Thymus (tissue), 11 donors: ENCODE measurements around the gene ANKS1B. TPM values are rescaled to one million over a fixed set of nuclear protein-coding genes. Genes with fewer than 3 reads are reported as not detected.
A peak's percentile ranks its signal among the peaks of the same experiment; 100 is the strongest.

Experiments used
- DNase-seq, 9 donors: peaks; one replicate each; pipeline ENCODE4 v3.0.0-alpha.2; 2013; ENCODE audit warnings: low spot score in 9 of 9, low read depth in 6 of 9, missing footprints in 1 of 9
- H3K27ac ChIP-seq, 2 donors: one replicate each; pipeline ENCODE4 v1.5.1; 2013; ENCODE audit warnings: control low read depth in 1 of 2, low read depth in 1 of 2, low read length in 1 of 2, mild to moderate bottlenecking in 1 of 2, moderate library complexity in 1 of 2
- H3K27me3 ChIP-seq, 2 donors: one replicate each; pipeline ENCODE4 v1.5.1; 2013; ENCODE audit warnings: low read length in 1 of 2; ENCODE audit not compliant: control insufficient read depth in 2 of 2, insufficient read depth in 1 of 2
- H3K36me3 ChIP-seq, 2 donors: one replicate each; pipeline ENCODE4 v1.5.1; 2013; ENCODE audit warnings: low read length in 1 of 2, mild to moderate bottlenecking in 1 of 2, moderate library complexity in 1 of 2; ENCODE audit not compliant: control insufficient read depth in 2 of 2, insufficient read depth in 2 of 2
- H3K4me1 ChIP-seq, 2 donors: one replicate each; pipeline ENCODE4 v1.5.1; 2013; ENCODE audit warnings: low read length in 2 of 2; ENCODE audit not compliant: control insufficient read depth in 2 of 2, insufficient read depth in 2 of 2
- H3K4me3 ChIP-seq, 2 donors: one replicate each; pipeline ENCODE4 v1.5.1; 2013; ENCODE audit warnings: low read length in 2 of 2, control low read depth in 1 of 2, mild to moderate bottlenecking in 1 of 2
- H3K9me3 ChIP-seq, 2 donors: one replicate each; pipeline ENCODE4 v1.5.1; 2013; ENCODE audit warnings: low read length in 1 of 2, mild to moderate bottlenecking in 1 of 2; ENCODE audit not compliant: control insufficient read depth in 2 of 2, insufficient read depth in 1 of 2
- WGBS: extraction: QIAGEN DNeasy Blood & Tissue Kit; methylation state at CpG from one replicate; pipeline ENCODE4 v1.1.7; 2013; 5-methylcytosine and 5-hydroxymethylcytosine counted together
- polyA plus RNA-seq: library from polyadenylated mRNA; stranded (reverse); fragments of 200-250 nt; gene quantifications from one replicate; pipeline ENCODE4 v1.2.3, GENCODE V29; 2013
- total RNA-seq: library from RNA; stranded (reverse); fragments of 120-200 nt; gene quantifications from one replicate; pipeline ENCODE4 v1.2.4, GENCODE V29; 2013
- donor health status: healthy.

The ANKS1B gene
- total and polyA plus RNA-seq, 2 donors = 3.5 to 4.9 TPM

- no peak overlapping the region for H3K27ac ChIP-seq
- WGBS = 81% methylated on average over 5 of the region's 5 CpGs
- H3K36me3 ChIP-seq = no peaks in the 10 kb centered on the region
- no peaks in the 10 kb centered on the region for H3K27me3 ChIP-seq
- H3K9me3 ChIP-seq = peaks cover 0 to 5% of the 10 kb centered on the region in 2 donors
- H3K4me1 ChIP-seq = no peaks in the 10 kb centered on the region
- no peak overlapping the region for H3K4me3 ChIP-seq
- DNase-seq = no peak
Observed at GRCh38 chr12:99213047-99213446, 771.7 kb downstream of the ANKS1B start.

- H3K4me1 ChIP-seq = no peaks in the 10 kb centered on the region
- peaks cover 0 to 5% of the 10 kb centered on the region in 2 donors for H3K9me3 ChIP-seq
- no peak overlapping the region for H3K4me3 ChIP-seq
- no peak overlapping the region for H3K27ac ChIP-seq
- no peak for DNase-seq
- 80% methylated on average over 2 of the region's 2 CpGs for WGBS
- H3K36me3 ChIP-seq = no peaks in the 10 kb centered on the region
- H3K27me3 ChIP-seq = no peaks in the 10 kb centered on the region
Observed at GRCh38 chr12:99212275-99212674, 772.5 kb downstream of the ANKS1B start.

- H3K4me3 ChIP-seq = no peak overlapping the region
- H3K27me3 ChIP-seq = no peaks in the 10 kb centered on the region
- no peaks in the 10 kb centered on the region for H3K9me3 ChIP-seq
- no peaks in the 10 kb centered on the region for H3K36me3 ChIP-seq
- no peak overlapping the region for H3K27ac ChIP-seq
- DNase-seq = no peak
- H3K4me1 ChIP-seq = no peaks in the 10 kb centered on the region
- WGBS = 95% methylated on average over 1 of the region's 1 CpG
Observed at GRCh38 chr12:99205111-99205510, 779.6 kb downstream of the ANKS1B start.

- H3K4me3 ChIP-seq = no peak overlapping the region
- DNase-seq = no peak
- H3K4me1 ChIP-seq = no peaks in the 10 kb centered on the region
- WGBS = 91% methylated on average over 3 of the region's 3 CpGs
- H3K36me3 ChIP-seq = no peaks in the 10 kb centered on the region
- no peak overlapping the region for H3K27ac ChIP-seq
- no peaks in the 10 kb centered on the region for H3K9me3 ChIP-seq
- no peaks in the 10 kb centered on the region for H3K27me3 ChIP-seq
Observed at GRCh38 chr12:99201906-99202645, 782.7 kb downstream of the ANKS1B start.

GRCh38 chr12:99200711-99201384 is 783.9 kb downstream of the ANKS1B start:
- Histone ChIP-seq H3K4me3 (no peak overlapping the region), H3K4me1 (no peaks in the 10 kb centered on the region), H3K36me3 (no peaks in the 10 kb centered on the region), H3K27ac (no peak overlapping the region), H3K9me3 (no peaks in the 10 kb centered on the region), H3K27me3 (no peaks in the 10 kb centered on the region)
- WGBS = 49% methylated on average over 1 of the region's 1 CpG
- DNase-seq = no peak

GRCh38 chr12:99195474-99195873 is 789.3 kb downstream of the ANKS1B start:
- no peak overlapping the region for H3K4me3 ChIP-seq
- no peaks in the 10 kb centered on the region for H3K27me3 ChIP-seq
- H3K4me1 ChIP-seq = no peaks in the 10 kb centered on the region
- 46% methylated on average over 1 of the region's 1 CpG for WGBS
- no peaks in the 10 kb centered on the region for H3K9me3 ChIP-seq
- peak in 3 of 9 donors; percentile 1 to 25 (median 2) for DNase-seq
- no peaks in the 10 kb centered on the region for H3K36me3 ChIP-seq
- no peak overlapping the region for H3K27ac ChIP-seq

GRCh38 chr12:99192489-99192888 is 792.2 kb downstream of the ANKS1B start:
- Histone ChIP-seq H3K36me3 (no peaks in the 10 kb centered on the region), H3K4me1 (no peaks in the 10 kb centered on the region), H3K4me3 (no peak overlapping the region), H3K27me3 (no peaks in the 10 kb centered on the region), H3K27ac (no peak overlapping the region), H3K9me3 (no peaks in the 10 kb centered on the region)
- no peak for DNase-seq
- WGBS = 72% methylated on average over 3 of the region's 3 CpGs

- no peaks in the 10 kb centered on the region for H3K36me3 ChIP-seq
- no peak overlapping the region for H3K4me3 ChIP-seq
- DNase-seq = no peak
- no peaks in the 10 kb centered on the region for H3K9me3 ChIP-seq
- no peaks in the 10 kb centered on the region for H3K4me1 ChIP-seq
- no peak overlapping the region for H3K27ac ChIP-seq
- H3K27me3 ChIP-seq = no peaks in the 10 kb centered on the region
- 94% methylated on average over 4 of the region's 4 CpGs for WGBS
Observed at GRCh38 chr12:99176871-99177270, 807.9 kb downstream of the ANKS1B start.

- Histone ChIP-seq H3K27ac (no peak overlapping the region), H3K27me3 (no peaks in the 10 kb centered on the region), H3K36me3 (no peaks in the 10 kb centered on the region), H3K4me3 (no peak overlapping the region), H3K4me1 (no peaks in the 10 kb centered on the region), H3K9me3 (no peaks in the 10 kb centered on the region)
- DNase-seq = no peak
- 84% methylated on average over 5 of the region's 5 CpGs for WGBS
Observed at GRCh38 chr12:99170461-99170860, 814.3 kb downstream of the ANKS1B start.
